Sciatic nerve (tissue), 2 donors: ENCODE data around the gene CYTL1. TPM values are rescaled to one million over a fixed set of nuclear protein-coding genes. Genes with fewer than 3 reads are reported as not detected.

Experiments
- ATAC-seq: fragments of 200-7000 bp; cut with Tn5 transposase; one replicate; pipeline ENCODE4 v1.9.1; 2020; ENCODE audit warnings: mild to moderate bottlenecking, moderate library complexity
- DNase-seq: peaks from one replicate; pipeline ENCODE4 v3.0.0-alpha.2; 2020; ENCODE audit warnings: low spot score
- intact Hi-C: fragments of 100-400 bp; cut with DNase I; formaldehyde crosslinking; loops from one replicate; pipeline ENCODE4 v1.14.2; 2022
- total RNA-seq: library from RNA; stranded (reverse); fragmentation: NEBNext Ultra II Directional; extraction: Animal tissue kit (Norgen Biotek cat#: 25700); gene quantifications from one replicate; pipeline ENCODE4 v1.2.1, GENCODE V29; 2021
- donor health status: DM: no; HTN: no; CAD: no.
- donor health status: DM: no; HTN: no; CAD: no.

The CYTL1 gene
- total RNA-seq, 1 donor from 2014 or later: 8.3 TPM

- DNase-seq (no peak), ATAC-seq (peak; percentile 86)
- intact Hi-C loops: no loop called here
These were observed 18.6 kb upstream of the CYTL1 start for GRCh38 chr4:5037553-5038551.

GRCh38 chr4:5036239-5036638 is 17.0 kb upstream of the CYTL1 start:
- DNase-seq: no peak
- ATAC-seq: no peak
- intact Hi-C loops: no loop called here

GRCh38 chr4:5034206-5034605 is 14.9 kb upstream of the CYTL1 start:
- intact Hi-C loops: no loop called here
- ATAC-seq: no peak
- DNase-seq: no peak

DNA sequence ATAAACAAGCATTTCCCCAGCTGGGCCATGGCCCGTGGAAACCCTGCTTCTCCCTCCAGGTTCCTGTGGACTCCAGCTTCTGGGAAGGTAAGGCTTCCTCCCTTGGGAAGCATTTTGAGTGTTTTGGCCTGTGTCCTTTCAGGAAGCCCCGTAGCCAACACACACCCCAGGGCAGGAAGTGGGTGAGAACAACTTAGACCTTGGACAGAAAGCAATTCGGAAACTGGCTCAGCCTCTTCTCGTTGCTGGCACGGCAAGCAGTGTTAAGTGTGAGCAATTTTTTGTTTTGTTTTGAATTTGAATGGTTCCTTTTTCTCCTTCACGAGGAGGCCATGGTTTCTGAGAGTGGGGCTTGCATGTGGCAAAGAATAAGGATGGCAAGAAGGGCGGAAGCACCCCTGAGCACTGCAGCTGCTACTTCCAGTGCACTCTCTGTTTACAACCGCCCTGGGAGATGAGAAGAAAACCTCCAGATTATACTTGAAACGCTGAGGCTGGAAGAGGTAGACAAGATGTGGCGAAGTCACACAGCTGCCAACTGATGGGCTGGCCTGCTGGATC is 14.1 kb upstream of the CYTL1 start:
- peak; percentile 77 for ATAC-seq
- DNase-seq: no peak
- intact Hi-C loops: no loop called here

DNA sequence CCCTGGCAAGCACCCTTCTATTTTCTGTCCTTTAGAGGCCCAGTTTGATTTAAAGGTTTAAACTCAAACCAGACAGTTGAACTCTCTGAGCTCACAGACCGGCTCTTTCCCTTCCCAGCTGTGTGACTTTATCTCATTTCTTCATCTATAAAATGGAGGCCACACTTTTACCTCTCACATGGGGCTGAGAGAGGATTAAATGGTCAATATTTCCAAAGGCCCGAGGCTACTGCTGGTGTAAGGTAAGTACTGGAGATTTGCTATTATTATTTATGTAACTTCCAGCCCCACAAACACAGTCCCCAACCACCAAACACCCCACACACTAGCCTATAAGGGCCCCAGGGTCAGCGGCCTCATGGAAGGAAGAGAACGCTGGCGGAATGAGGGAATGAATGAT is 13.6 kb upstream of the CYTL1 start:
- intact Hi-C loops: no loop called here
- ATAC-seq (no peak), DNase-seq (no peak)

- DNase-seq: no peak
- intact Hi-C loops: no loop called here
- no peak for ATAC-seq
These were observed 11.7 kb upstream of the CYTL1 start for GRCh38 chr4:5030927-5031326.

GRCh38 chr4:5030221-5030620 is 11.0 kb upstream of the CYTL1 start:
- intact Hi-C loops: no loop called here
- ATAC-seq: no peak
- DNase-seq: no peak

DNA sequence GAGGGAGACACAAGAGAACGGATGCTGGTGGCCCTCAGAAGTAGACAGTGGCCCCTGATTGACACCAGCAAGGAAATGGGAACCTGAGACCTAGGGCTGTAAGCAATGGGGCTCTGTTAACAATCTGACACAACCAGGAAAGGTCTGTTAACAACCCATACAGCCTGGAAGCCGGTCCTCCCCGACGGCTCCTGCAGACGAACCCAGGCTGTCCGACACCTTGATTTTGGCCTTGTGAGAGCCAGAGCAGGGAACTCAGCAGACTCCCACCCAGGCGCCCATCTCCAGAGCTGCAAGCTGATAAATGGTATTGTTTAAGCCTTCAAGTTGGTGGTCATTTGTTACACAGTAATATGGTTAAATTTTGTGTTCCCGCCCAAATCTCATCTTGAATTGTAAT is 10.2 kb upstream of the CYTL1 start:
- intact Hi-C loops: no loop called here
- ATAC-seq (no peak), DNase-seq (no peak)

GRCh38 chr4:5028480-5028879 is 9.2 kb upstream of the CYTL1 start:
- DNase-seq (no peak), ATAC-seq (no peak)
- intact Hi-C loops: no loop called here

DNA sequence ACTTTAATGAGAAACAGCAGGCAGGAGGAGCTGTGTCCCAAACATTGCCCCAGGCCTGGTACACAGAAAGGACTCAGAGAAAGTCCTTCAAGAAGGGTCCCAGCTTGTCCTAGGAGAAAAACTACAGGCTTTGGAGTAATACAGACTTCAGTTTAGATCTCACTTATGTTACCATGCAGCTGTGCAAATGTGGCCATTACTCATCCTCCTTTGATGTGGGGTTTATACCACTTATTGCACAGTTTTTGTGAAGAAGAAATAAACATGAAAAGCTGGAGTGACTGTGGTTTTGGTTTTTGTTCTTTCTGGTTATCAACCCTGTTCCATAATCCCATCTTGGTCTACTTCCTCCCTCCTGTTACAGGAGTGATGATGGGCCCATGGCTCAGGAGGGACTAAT is 8.1 kb upstream of the CYTL1 start:
- ATAC-seq (no peak), DNase-seq (no peak)
- intact Hi-C loops: no loop called here

DNA sequence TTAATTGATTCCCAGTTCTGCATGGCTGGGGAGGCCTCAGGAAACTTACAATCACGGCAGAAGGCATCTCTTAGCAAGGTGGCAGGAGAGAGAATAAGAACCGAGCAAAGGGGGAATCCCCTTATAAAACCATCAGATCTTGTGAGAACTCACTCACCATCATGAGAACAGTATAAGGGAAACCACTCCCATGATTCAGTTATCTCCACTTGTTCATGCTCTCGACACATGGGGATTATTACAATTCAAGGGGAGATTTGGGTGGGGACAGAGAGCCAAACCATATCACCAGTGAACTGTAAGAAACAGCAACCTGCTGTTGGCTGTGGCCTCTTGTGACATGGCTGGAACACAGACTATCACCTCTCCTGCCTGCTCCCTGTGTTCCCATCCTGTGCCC is 7.1 kb upstream of the CYTL1 start:
- intact Hi-C loops: no loop called here
- ATAC-seq: no peak
- no peak for DNase-seq

DNA sequence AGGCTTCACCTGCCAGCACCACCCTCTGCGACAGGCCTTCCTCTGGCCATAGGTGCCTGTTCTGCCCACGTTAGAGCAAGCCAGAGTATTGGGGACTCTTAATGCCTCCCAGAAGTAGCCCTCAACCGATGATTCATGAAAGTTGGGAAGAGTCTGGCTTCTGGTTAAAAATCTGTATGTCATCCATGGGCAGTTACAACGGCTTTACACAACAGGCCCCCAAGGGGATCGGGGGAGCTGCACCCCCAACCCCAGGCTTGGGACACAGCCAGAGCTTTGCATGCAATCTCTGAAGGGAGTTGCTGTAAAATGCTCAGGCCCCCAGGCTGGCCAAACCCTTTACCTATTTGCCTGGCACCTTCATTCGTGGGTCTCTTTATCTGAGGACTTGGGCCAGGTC is 5.4 kb upstream of the CYTL1 start:
- peak; percentile 87 for ATAC-seq
- no peak for DNase-seq

GRCh38 chr4:5021546-5021945 is 2.3 kb upstream of the CYTL1 start:
- intact Hi-C loops: no loop called here
- ATAC-seq: no peak
- DNase-seq: no peak

More for the DNA sequence above, 5.4 kb upstream of the CYTL1 start:
- intact Hi-C loops: no loop called here

DNA sequence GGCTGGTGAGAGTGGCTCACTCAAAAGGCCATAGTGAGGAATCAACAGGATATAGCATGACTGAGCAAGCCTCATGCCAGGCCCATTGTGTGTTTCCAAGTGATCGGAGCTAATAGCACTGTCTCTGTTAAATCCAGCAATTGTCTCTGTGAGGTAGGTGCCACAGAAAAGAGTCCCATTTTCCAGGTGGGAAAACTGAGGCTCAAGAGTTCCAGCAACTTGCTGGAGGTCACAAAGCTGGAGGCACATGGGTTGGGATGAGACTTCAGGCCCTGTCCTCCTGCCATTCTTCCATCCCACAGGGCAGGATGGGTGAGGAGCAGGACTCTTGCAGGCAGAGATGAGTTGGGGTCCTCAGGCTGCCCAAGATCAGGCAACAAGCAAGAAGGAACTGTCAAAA is 1.1 kb upstream of the CYTL1 start:
- no peak for ATAC-seq
- DNase-seq: no peak
- intact Hi-C loops: no loop called here

- no peak for DNase-seq
- ATAC-seq: no peak
- intact Hi-C loops: no loop called here
These were observed 538 bp upstream of the CYTL1 start for GRCh38 chr4:5019796-5020195.

DNA sequence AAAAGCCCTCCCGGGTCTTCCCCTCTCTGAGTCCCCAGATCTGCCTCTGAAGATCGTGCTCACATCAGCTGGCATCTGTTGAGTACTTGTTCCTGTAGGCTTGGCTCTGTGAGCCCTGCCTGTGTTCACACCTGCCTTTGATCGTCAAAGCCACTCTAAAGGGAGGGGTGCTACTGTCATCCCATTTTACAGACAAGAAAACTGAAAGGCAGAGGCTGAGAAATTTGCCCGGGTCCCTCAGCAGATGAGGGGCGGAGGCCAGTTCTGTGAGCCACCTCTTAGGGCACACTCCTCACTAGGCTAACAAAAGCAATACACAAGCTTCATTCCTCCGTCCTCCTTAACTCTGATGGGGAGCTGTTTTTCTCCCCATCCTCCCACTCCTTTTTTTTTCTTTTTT is 655 bp downstream of the CYTL1 start:
- intact Hi-C loops: no loop called here
- no peak for ATAC-seq
- no peak for DNase-seq

- ATAC-seq: no peak
- intact Hi-C loops: no loop called here
- DNase-seq: no peak
These were observed 1.2 kb downstream of the CYTL1 start for GRCh38 chr4:5018096-5018495.

DNA sequence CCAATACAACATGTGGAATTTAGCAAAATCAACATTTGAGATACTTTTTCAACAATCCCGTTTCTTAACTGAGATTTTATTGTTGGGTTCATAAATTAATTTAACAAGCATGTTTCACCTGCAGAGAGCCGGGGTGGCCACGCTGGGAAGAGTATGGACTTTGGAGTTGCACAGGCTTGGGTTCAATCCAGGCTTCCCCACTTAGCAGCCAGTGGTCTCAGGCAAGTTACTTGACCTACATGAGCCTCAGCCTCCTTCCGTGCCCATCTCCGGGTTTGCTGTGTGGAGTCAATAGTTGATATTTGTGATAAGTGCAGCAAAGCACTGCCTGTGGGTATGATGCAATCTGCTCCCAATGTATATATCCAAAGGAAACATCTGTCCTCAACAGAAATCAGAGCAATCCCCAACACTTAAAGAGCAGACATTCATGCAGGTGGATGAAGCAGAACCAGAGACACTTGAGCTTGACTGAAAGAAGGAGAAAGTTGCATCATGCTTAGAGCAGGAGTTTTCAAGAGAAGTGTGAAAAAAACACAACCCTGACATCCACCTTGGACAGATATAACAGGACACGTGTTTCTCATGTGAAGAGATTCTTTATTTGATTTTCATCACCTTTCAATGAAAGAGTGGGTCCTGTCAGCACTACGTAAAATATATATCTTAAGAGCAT is 5.1 kb downstream of the CYTL1 start:
- intact Hi-C loops: no loop called here
- ATAC-seq: no peak

DNA sequence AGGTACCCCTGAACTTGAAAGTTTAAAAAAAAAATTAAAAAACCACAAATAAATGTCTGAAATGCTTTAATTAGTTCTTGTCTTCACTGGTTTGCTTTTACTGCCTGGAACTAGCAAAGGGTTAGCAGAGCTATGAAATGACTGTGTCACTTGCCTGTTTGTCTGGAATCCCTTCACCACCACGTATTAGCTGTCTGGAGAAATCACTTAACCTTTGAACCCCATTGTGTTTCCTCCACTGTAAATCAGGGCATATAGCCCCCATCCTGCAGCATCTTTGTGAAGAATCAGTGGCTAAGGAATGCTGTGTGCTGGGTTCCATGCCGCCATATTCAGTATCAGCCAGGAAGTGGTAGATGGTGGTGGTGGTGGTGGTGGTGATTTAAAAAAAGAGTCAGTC is 6.3 kb downstream of the CYTL1 start:
- ATAC-seq (no peak), DNase-seq (no peak)
- intact Hi-C loops: no loop called here

More for the DNA sequence above, 5.1 kb downstream of the CYTL1 start:
- no peak for DNase-seq

DNA sequence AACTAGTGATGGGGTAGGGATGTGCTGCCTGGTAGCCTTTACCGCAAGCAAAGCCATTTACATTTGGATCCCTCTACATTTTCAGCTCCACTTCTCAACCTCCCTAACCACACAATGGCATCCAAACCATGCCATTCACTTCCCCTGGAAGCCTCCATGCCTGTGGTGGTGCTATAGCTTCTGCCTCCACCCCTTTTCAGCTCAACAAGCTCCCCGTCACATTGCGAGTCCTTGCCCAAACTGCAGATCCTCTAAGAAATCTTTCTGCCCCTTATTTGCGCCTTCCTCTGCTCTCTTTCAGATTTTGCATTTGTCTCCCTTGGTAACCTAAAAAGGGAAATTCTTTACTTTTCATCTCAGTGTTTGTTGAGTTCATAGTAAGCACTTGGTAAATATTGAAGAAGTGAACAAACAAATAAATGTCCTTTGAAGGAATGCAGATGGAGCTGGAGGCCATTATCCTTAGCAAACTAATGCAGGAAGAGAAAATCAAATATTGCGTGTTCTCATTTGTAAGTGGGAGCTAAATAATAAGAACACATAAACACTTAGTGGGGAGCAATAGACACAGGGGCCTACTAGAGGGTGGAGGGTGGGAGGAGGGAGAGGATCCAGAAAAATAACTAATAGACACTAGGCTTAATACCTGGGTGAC is 6.9 kb downstream of the CYTL1 start:
- intact Hi-C loops: no loop called here
- DNase-seq (no peak), ATAC-seq (no peak)
